GM21717 (cell line): ENCODE results near the gene STAM2.

Experiments
- ATAC-seq: cut with Tn5 transposase; IDR thresholded peaks from one replicate; pipeline ENCODE4 v1.9.1; 2021; ENCODE audit warnings: mild to moderate bottlenecking, moderate library complexity; ENCODE audit not compliant: unreplicated experiment

Gene STAM2

GRCh38 chr2:152078023-152078422 is 97.5 kb downstream of the STAM2 start:
- no peak for ATAC-seq

- ATAC-seq, result no peak
Observed at GRCh38 chr2:152075461-152076050, 100.0 kb downstream of the STAM2 start.

- ATAC-seq, result no peak
Observed at GRCh38 chr2:152072011-152072410, 103.6 kb downstream of the STAM2 start.

- no peak for ATAC-seq
Observed at GRCh38 chr2:152071518-152071917, 104.0 kb downstream of the STAM2 start.

- peak; percentile 77 for ATAC-seq
Observed at GRCh38 chr2:152071092-152071491, 104.5 kb downstream of the STAM2 start.

- no peak for ATAC-seq
Observed at GRCh38 chr2:152068226-152068625, 107.3 kb downstream of the STAM2 start.

- ATAC-seq, result no peak
Observed at GRCh38 chr2:152067823-152068222, 107.7 kb downstream of the STAM2 start.
